HG03460 (cell line): ENCODE results near the gene RNASEH2A.
"Not testable (repeated sequence)": the region's sequence is repeated elsewhere in the genome, so short reads cannot be mapped to it uniquely, and the experiment has no call there.

Experiments
- ATAC-seq: cut with Tn5 transposase; IDR thresholded peaks from one replicate; pipeline ENCODE4 v1.9.1; 2021; ENCODE audit not compliant: unreplicated experiment

RNASEH2A gene

GRCh38 chr19:12828494-12828893, 22.1 kb downstream of the RNASEH2A start:
- ATAC-seq = no peak

- no peak for ATAC-seq
These were observed 27.0 kb downstream of the RNASEH2A start for GRCh38 chr19:12833418-12833737.

GRCh38 chr19:12833738-12834565, 27.6 kb downstream of the RNASEH2A start:
- ATAC-seq = no peak

- ATAC-seq = no peak
These were observed 28.2 kb downstream of the RNASEH2A start, which contains the start of gene RTBDN for GRCh38 chr19:12834566-12834943. RTBDN (minus strand) TSS chr19:12834579; CDS start chr19:12829979, 4,600 bp downstream.

GRCh38 chr19:12834976-12835757, 28.8 kb downstream of the RNASEH2A start:
- ATAC-seq = no peak

- ATAC-seq = no peak
These were observed 30.1 kb downstream of the RNASEH2A start for GRCh38 chr19:12836529-12836863.

GRCh38 chr19:12837225-12837624, 30.8 kb downstream of the RNASEH2A start:
- no peak for ATAC-seq

GRCh38 chr19:12838182-12838885, 31.9 kb downstream of the RNASEH2A start, which contains the start of gene MAST1:
MAST1 (plus strand) TSS chr19:12838515; CDS start chr19:12838573, 58 bp downstream.
- no peak for ATAC-seq

- ATAC-seq = no peak
These were observed 32.7 kb downstream of the RNASEH2A start for GRCh38 chr19:12838886-12839756.

- no peak for ATAC-seq
These were observed 34.0 kb downstream of the RNASEH2A start for GRCh38 chr19:12840091-12841079.

- ATAC-seq = no peak
These were observed 34.7 kb downstream of the RNASEH2A start for GRCh38 chr19:12841094-12841493.

GRCh38 chr19:12842511-12842910, 36.1 kb downstream of the RNASEH2A start:
- no peak for ATAC-seq

GRCh38 chr19:12843328-12843727, 36.9 kb downstream of the RNASEH2A start:
- ATAC-seq = no peak

- no peak for ATAC-seq
These were observed 37.8 kb downstream of the RNASEH2A start for GRCh38 chr19:12843999-12844732.

- ATAC-seq = not testable (repeated sequence)
These were observed 40.2 kb downstream of the RNASEH2A start for GRCh38 chr19:12846613-12847012.

GRCh38 chr19:12847159-12848139, 41.1 kb downstream of the RNASEH2A start:
- ATAC-seq = no peak

- ATAC-seq = no peak
These were observed 50.3 kb downstream of the RNASEH2A start for GRCh38 chr19:12856653-12857052.
